Nephron (organoid): ENCODE data around the gene MYT1.

ENCODE experiments used
- H3K27ac Mint-ChIP-seq, 3 experiments: 2 replicates each; pipeline ENCODE4 v1.8.0; 2020; ENCODE audit warnings: mixed read lengths in 3 of 3, mild to moderate bottlenecking in 2 of 3, moderate library complexity in 1 of 3
- H3K27me3 Mint-ChIP-seq: 2 replicates; pipeline ENCODE4 v1.8.0; 2021; ENCODE audit warnings: low read depth, mild to moderate bottlenecking, moderate library complexity, mixed read lengths
- H3K36me3 Mint-ChIP-seq: 2 replicates; pipeline ENCODE4 v1.8.0; 2020; ENCODE audit warnings: low read depth, mixed read lengths
- H3K4me1 Mint-ChIP-seq: 2 replicates; pipeline ENCODE4 v1.8.0; 2020; ENCODE audit warnings: mixed read lengths
- H3K4me3 Mint-ChIP-seq, 3 experiments: 2 replicates each; pipeline ENCODE4 v1.8.0; 2020; ENCODE audit warnings: mild to moderate bottlenecking in 3 of 3, mixed read lengths in 3 of 3, moderate library complexity in 2 of 3
- H3K9me3 Mint-ChIP-seq: 2 replicates; pipeline ENCODE4 v1.8.0; 2020; ENCODE audit warnings: mixed read lengths
- CTCF ChIP-seq, 3 experiments: fragments of 200-600 bp; sonication (generic); IDR thresholded peaks; one replicate each; pipeline ENCODE4 v1.5.0; 2021; ENCODE audit warnings: antibody characterized with exemption in 3 of 3; ENCODE audit not compliant: unreplicated experiment in 3 of 3

Gene MYT1

DNA sequence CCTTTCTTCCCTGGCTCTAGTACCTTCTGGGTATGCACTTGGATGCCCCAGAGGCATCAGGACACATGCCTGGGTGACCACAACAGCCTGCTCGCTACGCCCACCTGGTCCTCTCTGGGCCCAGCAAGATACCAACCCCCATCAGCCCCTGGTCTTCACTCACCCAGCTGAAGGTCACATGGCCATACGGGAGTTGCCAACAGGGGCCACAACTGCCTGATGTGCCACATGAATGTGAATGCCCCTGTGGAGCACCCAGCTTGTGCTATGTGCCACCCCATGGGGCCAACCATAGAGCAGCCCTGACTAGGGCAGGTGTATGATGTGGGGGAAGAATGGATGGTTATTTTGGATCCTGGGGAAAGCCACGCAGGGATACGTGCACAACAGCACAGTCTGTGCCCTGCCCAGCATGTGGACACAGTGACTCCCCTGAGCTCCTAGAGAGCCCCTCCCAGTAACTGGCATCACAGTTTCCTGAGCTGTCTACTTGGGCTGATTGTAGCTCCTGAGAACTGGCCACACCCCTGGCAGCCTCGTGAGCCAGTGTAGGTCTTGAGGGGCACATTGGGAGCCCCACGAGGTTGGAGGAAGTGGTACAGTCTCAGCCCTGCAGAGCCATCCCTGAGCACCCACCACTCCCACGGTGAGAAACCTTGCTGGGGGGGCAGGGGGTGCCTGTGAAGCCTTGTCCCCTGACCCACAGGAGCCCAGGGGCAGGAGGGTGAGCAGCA, 80.8 kb downstream of the MYT1 start:
- H3K27ac Mint-ChIP-seq = no peak overlapping the region
- H3K4me1 Mint-ChIP-seq = no peaks in the 10 kb centered on the region
- no peaks in the 10 kb centered on the region for H3K9me3 Mint-ChIP-seq
- H3K27me3 Mint-ChIP-seq = peaks cover 26% of the 10 kb centered on the region
- H3K36me3 Mint-ChIP-seq = no peaks in the 10 kb centered on the region
- TF ChIP-seq CTCF (IDR thresholded peaks at IDR 0.05; ENCODE audit: unreplicated experiment in 3 of 3) = no peak
- H3K4me3 Mint-ChIP-seq = no peak overlapping the region

GRCh38 chr20:64245746-64246595, 81.7 kb downstream of the MYT1 start:
- Mint-ChIP-seq H3K27me3 (peaks cover 34% of the 10 kb centered on the region), H3K4me3 (no peak overlapping the region), H3K4me1 (no peaks in the 10 kb centered on the region), H3K36me3 (no peaks in the 10 kb centered on the region), H3K27ac (no peak overlapping the region), H3K9me3 (no peaks in the 10 kb centered on the region)
- TF ChIP-seq CTCF (IDR thresholded peaks at IDR 0.05; ENCODE audit: unreplicated experiment in 3 of 3) = no peak

DNA sequence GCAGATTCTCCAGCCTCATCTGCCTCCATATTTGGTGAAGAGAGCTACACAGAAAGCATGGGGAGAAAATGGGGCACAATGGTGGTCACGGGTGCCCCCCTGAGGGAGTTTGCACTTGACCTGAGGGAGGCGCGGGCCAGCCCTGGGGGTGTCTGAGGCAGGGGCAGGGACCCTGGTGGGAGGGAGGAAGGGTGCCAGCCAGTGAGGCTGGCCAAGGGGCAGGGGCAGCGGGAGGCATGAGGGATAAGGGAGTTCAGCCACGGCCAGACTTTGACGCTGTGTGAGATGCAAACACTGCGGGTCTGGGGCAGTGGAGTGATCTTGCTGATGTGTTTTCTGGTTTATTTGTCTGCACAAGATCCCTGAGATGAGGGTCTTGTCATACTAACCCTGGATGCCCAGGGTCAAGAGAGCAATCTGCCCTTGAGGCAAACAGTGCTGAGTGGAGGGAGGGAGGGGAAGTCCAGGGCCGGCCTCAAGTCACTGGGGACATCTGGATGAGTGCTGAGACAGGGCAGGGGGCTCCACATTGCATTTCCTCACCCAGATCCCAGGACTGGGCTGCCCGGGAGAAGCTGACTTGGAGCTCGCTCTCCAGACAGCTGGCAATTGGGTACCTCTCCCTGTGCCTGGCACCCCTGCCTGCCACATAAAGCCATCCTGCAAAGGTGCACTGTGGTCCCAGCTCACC, 82.5 kb downstream of the MYT1 start:
- no peaks in the 10 kb centered on the region for H3K4me1 Mint-ChIP-seq
- no peaks in the 10 kb centered on the region for H3K36me3 Mint-ChIP-seq
- H3K27ac Mint-ChIP-seq = no peak overlapping the region
- H3K4me3 Mint-ChIP-seq = no peak overlapping the region
- no peaks in the 10 kb centered on the region for H3K9me3 Mint-ChIP-seq
- H3K27me3 Mint-ChIP-seq = peaks cover 39% of the 10 kb centered on the region
- no peak for TF ChIP-seq CTCF (IDR thresholded peaks at IDR 0.05; ENCODE audit: unreplicated experiment in 3 of 3)

GRCh38 chr20:64247307-64247618, 83.0 kb downstream of the MYT1 start:
- no peak for TF ChIP-seq CTCF (IDR thresholded peaks at IDR 0.05; ENCODE audit: unreplicated experiment in 3 of 3)
- H3K4me1 Mint-ChIP-seq = no peaks in the 10 kb centered on the region
- H3K27me3 Mint-ChIP-seq = peaks cover 41% of the 10 kb centered on the region
- no peaks in the 10 kb centered on the region for H3K9me3 Mint-ChIP-seq
- H3K4me3 Mint-ChIP-seq = no peak overlapping the region
- H3K36me3 Mint-ChIP-seq = no peaks in the 10 kb centered on the region
- H3K27ac Mint-ChIP-seq = no peak overlapping the region

DNA sequence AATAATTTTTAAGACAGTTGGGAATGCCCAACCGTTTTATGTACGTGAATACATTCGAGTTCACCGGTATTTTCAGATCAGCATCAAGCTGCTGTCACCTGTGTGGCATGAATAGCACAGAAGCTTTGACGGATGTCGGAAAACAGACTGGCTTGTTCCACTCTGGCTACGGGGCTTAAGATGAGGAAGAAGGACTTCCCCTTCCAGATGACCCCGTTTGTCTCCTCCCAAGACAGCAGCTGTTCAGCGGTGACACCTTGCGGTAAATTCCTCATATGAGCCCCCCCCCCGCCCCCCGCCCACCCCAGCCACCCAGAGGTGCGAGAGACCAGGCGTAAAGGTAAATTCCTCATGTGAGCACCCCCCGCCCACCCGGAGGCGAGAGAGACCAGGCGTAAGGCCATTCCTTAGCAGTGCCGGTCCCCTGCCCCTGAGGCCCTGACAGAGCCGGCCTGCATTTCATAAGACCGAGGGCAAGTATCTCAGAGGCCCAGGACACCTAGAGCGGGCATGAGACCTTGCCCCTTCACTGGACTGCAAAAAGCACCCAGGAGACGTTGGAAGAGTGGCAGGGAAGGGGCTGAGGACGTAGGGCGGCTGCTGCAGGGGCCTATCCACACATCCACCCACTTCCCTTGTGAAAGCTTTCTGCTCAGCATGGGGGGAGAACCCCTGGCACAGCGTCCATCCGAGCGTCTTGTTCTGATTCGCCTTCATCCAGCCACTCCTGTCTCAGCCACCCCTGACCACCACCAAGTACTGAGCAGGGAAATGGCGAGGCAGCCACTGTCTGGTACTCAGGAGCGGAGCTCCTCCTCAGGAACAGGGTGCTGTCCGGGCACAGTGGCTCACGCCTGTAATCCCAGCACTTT, 84.0 kb downstream of the MYT1 start:
- H3K36me3 Mint-ChIP-seq = no peaks in the 10 kb centered on the region
- no peak overlapping the region for H3K4me3 Mint-ChIP-seq
- no peak for TF ChIP-seq CTCF (IDR thresholded peaks at IDR 0.05; ENCODE audit: unreplicated experiment in 3 of 3)
- H3K27ac Mint-ChIP-seq = no peak overlapping the region
- H3K4me1 Mint-ChIP-seq = no peaks in the 10 kb centered on the region
- no peaks in the 10 kb centered on the region for H3K9me3 Mint-ChIP-seq
- peaks cover 47% of the 10 kb centered on the region for H3K27me3 Mint-ChIP-seq
